IMR-90 (cell line): Measurements from ENCODE around the gene HOXC6. TPM values are rescaled to one million over a fixed set of nuclear protein-coding genes. Genes with fewer than 3 reads are reported as not detected.

Source experiments
- ATAC-seq: fragments of 200-7000 bp; cut with Tn5 transposase; 2 replicates; pipeline ENCODE4 v1.9.1; 2020; ENCODE audit warnings: low read depth, mild to moderate bottlenecking, moderate library complexity
- BruUV-seq: library from RNA; stranded (reverse); fragments of 400-500 nt; replicated peaks from 2 replicates; lab custom pipeline; 2021; lab: Mats Ljungman, UMichigan
- CTCF ChIA-PET: fragments of 300-600 bp; formaldehyde crosslinking; extraction: SDS; loops from one replicate; lab custom pipeline; 2021; ENCODE audit warnings: antibody characterized with exemption; lab: Yijun Ruan, JAX
- POLR2A ChIA-PET: fragments of 300-600 bp; sonication (Branson Sonifier 250); formaldehyde crosslinking; loops from one replicate; lab custom pipeline; 2022; ENCODE audit warnings: antibody characterized with exemption; ENCODE audit not compliant: unreplicated experiment; lab: Charles Lee
- DNase-seq: peaks from one replicate; pipeline ENCODE4 v3.0.0; 2013
- H2AFZ ChIP-seq: replicated peaks from 2 replicates; pipeline ENCODE3; 2013; ENCODE audit warnings: low read length, mild to moderate bottlenecking; ENCODE audit not compliant: poor library complexity
- H2AK5ac ChIP-seq: 2 replicates; pipeline ENCODE4 v1.6.1; 2013; ENCODE audit warnings: low read depth, low read length, inconsistent platforms
- H2AK9ac ChIP-seq: replicated peaks from 2 replicates; pipeline ENCODE3; 2013; ENCODE audit warnings: mild to moderate bottlenecking, low read depth, low read length, moderate library complexity; ENCODE audit not compliant: poor library complexity
- H2BK120ac ChIP-seq: 2 replicates; pipeline ENCODE4 v1.6.1; 2013; ENCODE audit warnings: low read depth, low read length, inconsistent platforms
- H2BK15ac ChIP-seq: 3 replicates; pipeline ENCODE4 v1.6.1; 2013; ENCODE audit warnings: low read depth, low read length, inconsistent platforms
- H2BK20ac ChIP-seq: 2 replicates; pipeline ENCODE4 v1.6.1; 2013; ENCODE audit warnings: low read depth, mild to moderate bottlenecking, inconsistent platforms, low read length, moderate library complexity
- H2BK5ac ChIP-seq: 2 replicates; pipeline ENCODE4 v1.6.1; 2013; ENCODE audit warnings: mild to moderate bottlenecking, low read depth, low read length, inconsistent platforms; ENCODE audit not compliant: poor library complexity, severe bottlenecking
- H3K14ac ChIP-seq: replicated peaks from 2 replicates; pipeline ENCODE4 v1.6.1; 2013; ENCODE audit warnings: low read depth, low read length, inconsistent platforms
- H3K18ac ChIP-seq: 2 replicates; pipeline ENCODE4 v1.6.1; 2013; ENCODE audit warnings: low read depth, low read length, control low read depth
- H3K23ac ChIP-seq: 2 replicates; pipeline ENCODE4 v1.6.1; 2013; ENCODE audit warnings: low read depth, low read length, inconsistent platforms
- H3K27ac ChIP-seq: 2 replicates; pipeline ENCODE4 v1.5.1; 2013; ENCODE audit warnings: mild to moderate bottlenecking, control low read depth, low read length; ENCODE audit not compliant: insufficient read depth
- H3K27me3 ChIP-seq: 2 replicates; pipeline ENCODE4 v1.6.1; 2013; ENCODE audit warnings: low read length; ENCODE audit not compliant: control insufficient read depth, insufficient read depth
- H3K36me3 ChIP-seq: 2 replicates; pipeline ENCODE4 v1.6.1; 2013; ENCODE audit warnings: low read length, mixed read lengths; ENCODE audit not compliant: control insufficient read depth, insufficient read depth
- H3K4ac ChIP-seq: 2 replicates; pipeline ENCODE4 v1.6.1; 2013; ENCODE audit warnings: low read depth, low read length, inconsistent platforms
- H3K4me1 ChIP-seq: 2 replicates; pipeline ENCODE4 v1.6.1; 2013; ENCODE audit warnings: low read length, mixed read lengths; ENCODE audit not compliant: control insufficient read depth, insufficient read depth
- H3K4me2 ChIP-seq: 2 replicates; pipeline ENCODE4 v1.6.1; 2013; ENCODE audit warnings: low read depth, mild to moderate bottlenecking, control low read depth, low read length, moderate library complexity
- H3K4me3 ChIP-seq: 2 replicates; pipeline ENCODE4 v1.5.1; 2013; ENCODE audit warnings: low read depth, mild to moderate bottlenecking, control low read depth, low read length, moderate library complexity; ENCODE audit not compliant: insufficient read depth
- H3K56ac ChIP-seq: 2 replicates; pipeline ENCODE4 v1.6.1; 2013; ENCODE audit warnings: low read length, inconsistent platforms; ENCODE audit not compliant: insufficient read depth; ENCODE audit errors: extremely low read depth
- H3K79me1 ChIP-seq, 2 experiments: 2 replicates each; pipeline ENCODE4 v1.6.1; 2013; ENCODE audit warnings: low read length in 2 of 2, inconsistent platforms in 1 of 2, low read depth in 1 of 2
- H3K9ac ChIP-seq: 2 replicates; pipeline ENCODE4 v1.6.1; 2013; ENCODE audit warnings: low read depth, low read length, control low read depth
- H3K9me1 ChIP-seq: 2 replicates; pipeline ENCODE4 v1.6.1; 2013; ENCODE audit warnings: low read length, inconsistent platforms; ENCODE audit not compliant: insufficient read depth
- H3K9me3 ChIP-seq: 2 replicates; pipeline ENCODE4 v1.6.1; 2013; ENCODE audit warnings: low read length; ENCODE audit not compliant: control insufficient read depth, insufficient read depth
- H4K20me1 ChIP-seq: 2 replicates; pipeline ENCODE4 v1.6.1; 2013; ENCODE audit warnings: low read length, inconsistent platforms; ENCODE audit not compliant: insufficient read depth
- H4K5ac ChIP-seq: 2 replicates; pipeline ENCODE4 v1.6.1; 2013; ENCODE audit warnings: mild to moderate bottlenecking, low read depth, low read length, control low read depth
- H4K8ac ChIP-seq, 2 experiments: 2 replicates each; pipeline ENCODE4 v1.6.1; 2013; ENCODE audit warnings: low read depth in 2 of 2, low read length in 2 of 2, control low read depth in 1 of 2, inconsistent platforms in 1 of 2
- H4K91ac ChIP-seq: 2 replicates; pipeline ENCODE4 v1.6.1; 2013; ENCODE audit warnings: low read depth, low read length, inconsistent platforms; ENCODE audit not compliant: insufficient read depth
- BHLHE40 ChIP-seq: fragments of 150-350 bp; IDR thresholded peaks from 2 replicates; pipeline ENCODE4 v1.6.1; 2016; ENCODE audit warnings: mild to moderate bottlenecking, low read depth, low read length
- CEBPB ChIP-seq: IDR thresholded peaks from 2 replicates; pipeline ENCODE4 v1.6.1; 2012; ENCODE audit warnings: low read depth, low read length, improper control_type of control experiment
- CHD1 ChIP-seq: IDR thresholded peaks from 2 replicates; pipeline ENCODE4 v1.6.1; 2012; ENCODE audit warnings: low read depth, low read length, improper control_type of control experiment
- CTCF ChIP-seq: conservative IDR thresholded peaks from 2 replicates; pipeline ENCODE4 v1.5.1; 2012; ENCODE audit warnings: mild to moderate bottlenecking, low read depth, low read length, improper control_type of control experiment
- ELK1 ChIP-seq: fragments of 150-350 bp; IDR thresholded peaks from 2 replicates; pipeline ENCODE4 v1.6.1; 2016; ENCODE audit warnings: low read depth, mild to moderate bottlenecking, low read length, moderate library complexity, borderline replicate concordance
- MAFK ChIP-seq: IDR thresholded peaks from 2 replicates; pipeline ENCODE4 v1.6.1; 2012; ENCODE audit warnings: low read depth, low read length, improper control_type of control experiment
- NFE2L2 ChIP-seq: fragments of 150-350 bp; IDR thresholded peaks from 2 replicates; pipeline ENCODE4 v1.6.1; 2016; ENCODE audit warnings: low read depth, mild to moderate bottlenecking, low read length
- POLR2A ChIP-seq: IDR thresholded peaks from 2 replicates; pipeline ENCODE4 v1.6.1; 2012; ENCODE audit warnings: mild to moderate bottlenecking, low read depth, low read length
- RAD21 ChIP-seq: IDR thresholded peaks from 2 replicates; pipeline ENCODE4 v1.6.1; 2012; ENCODE audit warnings: low read length, improper control_type of control experiment
- RCOR1 ChIP-seq: IDR thresholded peaks from 2 replicates; pipeline ENCODE4 v1.6.1; 2012; ENCODE audit warnings: mild to moderate bottlenecking, low read length, improper control_type of control experiment; ENCODE audit not compliant: insufficient replicate concordance
- SMC3 ChIP-seq: fragments of 150-350 bp; IDR thresholded peaks from 2 replicates; pipeline ENCODE4 v1.6.1; 2016; ENCODE audit warnings: low read depth, mild to moderate bottlenecking, antibody characterized with exemption, low read length, moderate library complexity
- WGBS, 2 experiments: methylation state at CpG; one replicate each; pipeline versions ENCODE4 v1.1.5 to v1.1.7; 2013; ENCODE audit warnings: missing lambda C conversion rate in 2 of 2; ENCODE audit not compliant: insufficient read length in 1 of 2; ENCODE audit errors: extremely low coverage in 2 of 2; 5-methylcytosine and 5-hydroxymethylcytosine counted together
- dilution Hi-C: fragments of 300-500 bp; cut with HindIII; formaldehyde crosslinking; loops from one replicate; pipeline ENCODE4 v1.14.3; 2018; ENCODE audit warnings: low sequenced_read_pairs; ENCODE audit not compliant: unreplicated experiment
- in situ Hi-C: fragments of 300-500 bp; cut with MboI; formaldehyde crosslinking; loops from 3 replicates; pipeline ENCODE4 v1.14.3; 2019; ENCODE audit warnings: low sequenced_read_pairs, inconsistent platforms, mixed read lengths
- intact Hi-C: fragments of 100-400 bp; cut with micrococcal nuclease; formaldehyde crosslinking; loops from 2 replicates; pipeline ENCODE4 v1.10.0; 2022
- polyA plus RNA-seq, 3 experiments: library from polyadenylated mRNA; depleted of rRNA; stranded (reverse); fragments of >200 nt; gene quantifications; 2 replicates each; pipeline ENCODE4 v1.2.3, GENCODE V29; 2012; ENCODE audit warnings: low replicate concordance in 1 of 3
- total RNA-seq: library from RNA; depleted of rRNA; stranded (reverse); fragments of >200 nt; gene quantifications from 2 replicates; pipeline ENCODE4 v1.2.3, GENCODE V29; 2012
- TF ChIP-seq, protein P1 (sequence below): fragments of 150-350 bp; IDR thresholded peaks from 2 replicates; pipeline ENCODE4 v1.6.1; 2017; ENCODE audit warnings: mild to moderate bottlenecking, antibody characterized with exemption, low read length, low read depth

The HOXC6 gene
- total and polyA plus RNA-seq, 2 of the 4 experiments (the other 2 are of a cell fraction), result 1.1 TPM; not detected in 1

GRCh38 chr12:54017878-54018467, 10.3 kb upstream of the HOXC6 start (continued):
- TF ChIP-seq, protein P1, sequence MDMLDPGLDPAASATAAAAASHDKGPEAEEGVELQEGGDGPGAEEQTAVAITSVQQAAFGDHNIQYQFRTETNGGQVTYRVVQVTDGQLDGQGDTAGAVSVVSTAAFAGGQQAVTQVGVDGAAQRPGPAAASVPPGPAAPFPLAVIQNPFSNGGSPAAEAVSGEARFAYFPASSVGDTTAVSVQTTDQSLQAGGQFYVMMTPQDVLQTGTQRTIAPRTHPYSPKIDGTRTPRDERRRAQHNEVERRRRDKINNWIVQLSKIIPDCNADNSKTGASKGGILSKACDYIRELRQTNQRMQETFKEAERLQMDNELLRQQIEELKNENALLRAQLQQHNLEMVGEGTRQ, result no peak
- TF ChIP-seq POLR2A (no peak), SMC3 (no peak), BHLHE40 (no peak), NFE2L2 (no peak)

- H3K4me3 ChIP-seq, result peak overlapping the region; percentile 24; the same call in 1 of the 2 replicates
- DNase-seq, result no peak
- no peak overlapping the region for H2BK120ac ChIP-seq
- no peaks in the 10 kb centered on the region for H3K4me1 ChIP-seq
- no peak overlapping the region for H3K18ac ChIP-seq
- dilution Hi-C loops (no loop called here), in situ Hi-C loops (no loop called here), intact Hi-C loops (no loop called here)
- H4K20me1 ChIP-seq, result no peaks in the 10 kb centered on the region
- H4K5ac ChIP-seq, result no peak overlapping the region
- no peaks in the 10 kb centered on the region for H3K79me1 ChIP-seq
- ChIA-PET POLR2A (no interaction called here), CTCF (no interaction called here)
- H3K23ac ChIP-seq, result no peak overlapping the region
- ATAC-seq, result no peak
- H3K4ac ChIP-seq, result no peak overlapping the region
- H4K91ac ChIP-seq, result no peak overlapping the region
- no peak overlapping the region for H3K56ac ChIP-seq
- WGBS, 2 experiments, result 30% methylated on average over 3 of the region's 29 CpGs; no CpG with 5 or more reads in 1 of the 2 experiments
- BruUV-seq, result no TSS peak
- no peak overlapping the region for H3K27ac ChIP-seq
- H3K14ac ChIP-seq, result no peak overlapping the region
- no peak overlapping the region for H2BK5ac ChIP-seq
- H3K27me3 ChIP-seq, result peaks cover 85% of the 10 kb centered on the region
- no peak overlapping the region for H2BK20ac ChIP-seq
- H3K36me3 ChIP-seq, result no peaks in the 10 kb centered on the region
- H2BK15ac ChIP-seq, result no peak overlapping the region
- peaks cover 4% of the 10 kb centered on the region for H3K9me3 ChIP-seq
- H2AFZ ChIP-seq, result peak overlapping the region; percentile 81
- H2AK9ac ChIP-seq, result no peak overlapping the region
- no peak overlapping the region for H2AK5ac ChIP-seq
- H3K9me1 ChIP-seq, result no peaks in the 10 kb centered on the region
- no peak overlapping the region; the same call in 1 of the 2 replicates for H3K4me2 ChIP-seq
- H3K9ac ChIP-seq, result no peak overlapping the region
- no peak overlapping the region for H4K8ac ChIP-seq
- TF ChIP-seq NFE2L2 (no peak), CTCF (no peak), CEBPB (no peak), RAD21 (no peak), BHLHE40 (no peak), RCOR1 (no peak), CHD1 (no peak), ELK1 (no peak), MAFK (no peak)
Observed at GRCh38 chr12:54018468-54018984, 9.7 kb upstream of the HOXC6 start.
